ENCODE data around the gene BICD1.
"Not testable (repeated sequence)": the region's sequence is repeated elsewhere in the genome, so short reads cannot be mapped to it uniquely, and the experiment has no call there.

Gene BICD1

GRCh38 chr12:32146074-32146873 is 39.6 kb downstream of the BICD1 start:
- no peak for DNase-seq (ENCODE audit: low spot score)

GRCh38 chr12:32148372-32148771 is 41.7 kb downstream of the BICD1 start:
- DNase-seq (ENCODE audit: low spot score) = no peak

GRCh38 chr12:32149489-32149888 is 42.8 kb downstream of the BICD1 start:
- no peak for DNase-seq (ENCODE audit: low spot score)

GRCh38 chr12:32151086-32151485 is 44.4 kb downstream of the BICD1 start:
- DNase-seq (ENCODE audit: low spot score) = no peak

GRCh38 chr12:32151552-32151951 is 44.9 kb downstream of the BICD1 start:
- no peak for DNase-seq (ENCODE audit: low spot score)

GRCh38 chr12:32155041-32155440 is 48.4 kb downstream of the BICD1 start:
- DNase-seq (ENCODE audit: low spot score) = no peak

GRCh38 chr12:32155961-32156529 is 49.4 kb downstream of the BICD1 start:
- no peak for DNase-seq (ENCODE audit: low spot score)

- DNase-seq (ENCODE audit: low spot score) = no peak
Observed at GRCh38 chr12:32158525-32158924, 51.9 kb downstream of the BICD1 start.

GRCh38 chr12:32159381-32159780 is 52.7 kb downstream of the BICD1 start:
- no peak for DNase-seq (ENCODE audit: low spot score)

- DNase-seq (ENCODE audit: low spot score) = peak; percentile 30
Observed at GRCh38 chr12:32159925-32160324, 53.3 kb downstream of the BICD1 start.

- DNase-seq (ENCODE audit: low spot score) = no peak
Observed at GRCh38 chr12:32161058-32161457, 54.4 kb downstream of the BICD1 start.

GRCh38 chr12:32163596-32163995 is 56.9 kb downstream of the BICD1 start:
- DNase-seq (ENCODE audit: low spot score) = no peak

GRCh38 chr12:32166510-32166909 is 59.9 kb downstream of the BICD1 start:
- DNase-seq (ENCODE audit: low spot score) = no peak

GRCh38 chr12:32170437-32170998 is 63.9 kb downstream of the BICD1 start:
- no peak for DNase-seq (ENCODE audit: low spot score)

GRCh38 chr12:32171211-32171610 is 64.6 kb downstream of the BICD1 start:
- no peak for DNase-seq (ENCODE audit: low spot score)

- DNase-seq (ENCODE audit: low spot score) = no peak
Observed at GRCh38 chr12:32176606-32177005, 70.0 kb downstream of the BICD1 start.

- DNase-seq (ENCODE audit: low spot score) = no peak
Observed at GRCh38 chr12:32178341-32179010, 71.8 kb downstream of the BICD1 start.

- no peak for DNase-seq (ENCODE audit: low spot score)
Observed at GRCh38 chr12:32179011-32179395, 72.4 kb downstream of the BICD1 start.

- DNase-seq (ENCODE audit: low spot score) = peak; percentile 25
Observed at GRCh38 chr12:32181498-32182175, 75.0 kb downstream of the BICD1 start.

- DNase-seq (ENCODE audit: low spot score) = no peak
Observed at GRCh38 chr12:32183650-32184049, 77.0 kb downstream of the BICD1 start.

GRCh38 chr12:32187127-32187526 is 80.5 kb downstream of the BICD1 start:
- DNase-seq (ENCODE audit: low spot score) = not testable (repeated sequence)

- DNase-seq (ENCODE audit: low spot score) = no peak
Observed at GRCh38 chr12:32191445-32191844, 84.8 kb downstream of the BICD1 start.
